Forelimb muscle (tissue), 1 donor: ENCODE results near the gene GHR. TPM values are rescaled to one million over a fixed set of nuclear protein-coding genes. Genes with fewer than 3 reads are reported as not detected.

Experiments used
- DNase-seq: peaks from one replicate; pipeline ENCODE4 v3.0.0-alpha.2; 2013; ENCODE audit warnings: low read depth
- polyA plus RNA-seq: library from polyadenylated mRNA; unstranded; fragments of 120-200 nt; gene quantifications from one replicate; pipeline ENCODE4 v1.2.1, GENCODE V29; 2013; ENCODE audit not compliant: insufficient read length

GHR gene
- polyA plus RNA-seq, 1 donor, result 20.0 TPM

GRCh38 chr5:42462083-42462482, 38.8 kb downstream of the GHR start:
- DNase-seq, result no peak

- no peak for DNase-seq
These were observed 44.3 kb downstream of the GHR start for GRCh38 chr5:42467572-42467971.

GRCh38 chr5:42467981-42468524, 44.8 kb downstream of the GHR start:
- no peak for DNase-seq

GRCh38 chr5:42483472-42484154, 60.4 kb downstream of the GHR start:
- DNase-seq, result no peak

- DNase-seq, result no peak
These were observed 63.8 kb downstream of the GHR start for GRCh38 chr5:42487077-42487476.

- DNase-seq, result no peak
These were observed 64.6 kb downstream of the GHR start for GRCh38 chr5:42487821-42488220.

GRCh38 chr5:42490831-42491230, 67.6 kb downstream of the GHR start:
- no peak for DNase-seq

GRCh38 chr5:42491699-42492098, 68.5 kb downstream of the GHR start:
- no peak for DNase-seq

GRCh38 chr5:42492974-42493373, 69.7 kb downstream of the GHR start:
- DNase-seq, result no peak

- DNase-seq, result no peak
These were observed 71.2 kb downstream of the GHR start for GRCh38 chr5:42494414-42494813.

GRCh38 chr5:42495914-42496313, 72.7 kb downstream of the GHR start:
- no peak for DNase-seq

- no peak for DNase-seq
These were observed 73.3 kb downstream of the GHR start for GRCh38 chr5:42496397-42497156.

- no peak for DNase-seq
These were observed 74.8 kb downstream of the GHR start for GRCh38 chr5:42498000-42498399.

GRCh38 chr5:42499016-42499415, 75.8 kb downstream of the GHR start:
- DNase-seq, result no peak

GRCh38 chr5:42500003-42500599, 76.9 kb downstream of the GHR start:
- no peak for DNase-seq

GRCh38 chr5:42502613-42503470, 79.6 kb downstream of the GHR start:
- DNase-seq, result no peak

GRCh38 chr5:42506662-42507061, 83.4 kb downstream of the GHR start:
- DNase-seq, result no peak

GRCh38 chr5:42507451-42508097, 84.3 kb downstream of the GHR start:
- DNase-seq, result peak; percentile 63

- no peak for DNase-seq
These were observed 90.0 kb downstream of the GHR start for GRCh38 chr5:42513246-42513645.

- no peak for DNase-seq
These were observed 91.5 kb downstream of the GHR start for GRCh38 chr5:42514754-42515153.

GRCh38 chr5:42515504-42515903, 92.3 kb downstream of the GHR start:
- DNase-seq, result no peak
